Gastroesophageal sphincter (tissue), 4 donors: Measurements from ENCODE around the gene HCFC1. TPM values are rescaled to one million over a fixed set of nuclear protein-coding genes. Genes with fewer than 3 reads are reported as not detected.
A peak's percentile ranks its signal among the peaks of the same experiment; 100 is the strongest.

Experiments
- ATAC-seq: fragments of 150-250 bp; one replicate; pipeline ENCODE4 v1.9.1; 2016; ENCODE audit warnings: mild to moderate bottlenecking, moderate library complexity
- H3K27ac ChIP-seq, 4 donors: fragments of 200-600 bp; sonication (generic) in 3 of 4; 1 replicate in 3 of 4; 2 replicates in 1 of 4; pipeline ENCODE4 v1.5.1; 2016 to 2019
- H3K27me3 ChIP-seq: fragments of 200-600 bp; sonication (generic); one replicate; pipeline ENCODE4 v1.5.1; 2019
- H3K36me3 ChIP-seq, 2 donors: fragments of 200-600 bp; sonication (generic); one replicate each; pipeline ENCODE4 v1.5.1; 2019; ENCODE audit warnings: control low read depth in 1 of 2
- H3K4me1 ChIP-seq, 3 donors: fragments of 200-600 bp; sonication (generic); 1 replicate in 2 of 3; 2 replicates in 1 of 3; pipeline ENCODE4 v1.5.1; 2016 to 2019; ENCODE audit warnings: control low read depth in 2 of 3
- H3K4me3 ChIP-seq, 2 donors: fragments of 200-600 bp; sonication (generic); one replicate each; pipeline ENCODE4 v1.5.1; 2019; ENCODE audit warnings: mild to moderate bottlenecking in 1 of 2, moderate library complexity in 1 of 2
- H3K9me3 ChIP-seq, 3 donors: fragments of 200-600 bp; sonication (generic); one replicate each; pipeline ENCODE4 v1.5.1; 2017 to 2019; ENCODE audit warnings: control low read depth in 2 of 3
- CTCF ChIP-seq, 4 experiments: fragments of 200-600 bp in 2 of 4; fragments of 450-650 bp in 2 of 4; sonication (generic) in 1 of 4; IDR thresholded peaks; one replicate each; pipeline ENCODE4 v1.5.1; 2017 to 2019; ENCODE audit warnings: antibody characterized with exemption in 4 of 4, mild to moderate bottlenecking in 2 of 4, moderate library complexity in 2 of 4
- EP300 ChIP-seq: sonication (generic); formaldehyde crosslinking; IDR thresholded peaks from one replicate; pipeline ENCODE4 v1.6.1; 2017; ENCODE audit warnings: antibody characterized with exemption, mild to moderate bottlenecking
- POLR2A ChIP-seq, 2 donors: fragments of 450-650 bp; IDR thresholded peaks; one replicate each; pipeline ENCODE4 v1.6.1; 2017; ENCODE audit warnings: antibody characterized with exemption in 2 of 2, mild to moderate bottlenecking in 2 of 2, moderate library complexity in 1 of 2
- POLR2AphosphoS5 ChIP-seq: sonication (generic); formaldehyde crosslinking; IDR thresholded peaks from one replicate; pipeline ENCODE4 v1.6.1; 2017; ENCODE audit warnings: antibody characterized with exemption
- WGBS, 2 donors: methylation state at CpG; one replicate each; pipeline ENCODE4 v1.1.5; 2018; ENCODE audit warnings: low coverage in 1 of 2; 5-methylcytosine and 5-hydroxymethylcytosine counted together
- total RNA-seq, 4 donors: library from RNA; depleted of rRNA; stranded (reverse); fragments of >200 nt; gene quantifications; one replicate each; pipeline ENCODE4 v1.1.0, GENCODE V29; 2016

HCFC1 gene
- total RNA-seq, 4 donors from 2014 or later, result 32.9 to 94.4 (median 43.1) TPM

DNA sequence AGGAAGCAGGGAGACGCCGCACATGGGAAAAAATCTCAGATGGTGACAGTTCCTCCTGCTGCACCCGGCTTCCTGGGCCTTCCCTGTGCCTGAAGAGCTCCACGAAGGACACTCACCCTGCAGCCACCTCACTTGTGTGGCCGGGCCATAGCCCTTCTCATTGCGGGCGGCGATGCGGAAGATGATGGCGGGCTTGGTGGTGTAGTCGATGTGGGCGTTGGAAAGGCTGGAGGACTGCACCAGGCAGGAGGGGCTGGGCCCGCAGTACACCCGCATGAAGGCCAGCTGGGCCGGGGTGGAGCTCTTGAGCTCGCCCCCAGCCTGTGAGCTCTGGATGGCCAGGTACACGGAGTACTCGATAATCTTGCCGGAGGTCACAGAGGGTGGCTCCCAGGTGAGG, 21.5 kb downstream of the HCFC1 start:
- Histone ChIP-seq H3K36me3 (peaks cover 0 to 52% of the 10 kb centered on the region in 2 donors), H3K9me3 (no peaks in the 10 kb centered on the region), H3K27ac (peak overlapping the region in 3 of 4 donors; percentile 86 to 89 (median 87)), H3K4me3 (no peak overlapping the region), H3K4me1 (peaks cover 0 to 83% (median 0%) of the 10 kb centered on the region in 3 donors), H3K27me3 (no peaks in the 10 kb centered on the region)
- TF ChIP-seq EP300, result no peak
- no peak for TF ChIP-seq POLR2AphosphoS5
- no peak for TF ChIP-seq CTCF (IDR thresholded peaks at IDR 0.05)
- ATAC-seq, result no peak
- WGBS, 2 donors, result 90% methylated on average over 2 of the region's 19 CpGs; no CpG with 5 or more reads in 1 of the 2 donors

DNA sequence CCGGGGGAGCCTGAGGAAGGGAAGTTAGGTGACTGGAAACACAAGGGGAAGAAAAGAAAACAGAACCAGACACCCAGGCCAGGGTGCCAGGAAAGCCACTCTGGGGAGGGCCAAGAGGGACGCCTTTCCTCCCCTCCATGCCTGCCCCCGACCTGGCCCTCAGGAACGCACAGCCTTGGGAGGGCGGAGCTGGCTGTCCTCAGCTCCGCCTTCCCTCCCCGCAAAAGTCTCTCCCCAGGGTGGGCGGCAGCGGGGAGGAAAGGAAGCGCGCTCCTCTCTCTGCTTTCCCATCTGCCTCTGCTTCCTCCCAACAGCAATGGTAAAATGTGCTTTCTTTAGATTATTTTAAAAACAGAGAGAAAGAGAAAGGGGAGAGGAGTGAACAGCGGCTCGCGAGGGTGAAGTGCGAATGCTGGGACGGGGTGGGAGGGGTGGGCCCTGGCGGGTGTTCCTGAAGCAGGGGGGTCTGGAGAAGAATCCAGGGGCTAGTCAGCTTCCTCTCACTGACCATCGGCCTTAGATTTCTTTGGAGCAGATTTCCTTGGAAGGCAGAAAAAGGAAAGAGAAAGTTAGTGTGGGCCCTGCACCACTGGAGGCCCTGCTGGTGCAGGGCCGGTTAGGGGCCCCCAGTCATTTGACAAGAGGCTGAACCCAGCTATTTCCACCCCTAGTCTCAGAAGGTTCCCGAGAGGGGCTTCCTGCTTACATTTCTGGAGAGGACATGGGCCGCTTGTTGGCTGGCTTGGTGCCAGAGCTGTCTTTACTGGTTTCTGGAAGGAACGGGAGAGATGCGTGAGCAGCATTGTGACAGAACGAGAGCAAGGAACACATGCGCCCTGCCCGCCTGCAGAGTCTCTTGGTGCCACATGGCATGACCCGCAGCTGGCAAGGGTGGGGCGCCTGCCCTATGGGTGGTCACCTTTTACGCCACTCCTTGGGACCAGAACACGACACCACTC, 22.5 kb downstream of the HCFC1 start:
- Histone ChIP-seq H3K9me3 (no peaks in the 10 kb centered on the region), H3K27me3 (no peaks in the 10 kb centered on the region), H3K36me3 (peaks cover 0 to 43% of the 10 kb centered on the region in 2 donors), H3K27ac (peak overlapping the region; percentile 39 to 89 (median 86)), H3K4me3 (no peak overlapping the region), H3K4me1 (peaks cover 0 to 74% (median 0%) of the 10 kb centered on the region in 3 donors)
- ATAC-seq, result no peak
- 73% methylated on average over 3 of the region's 30 CpGs; no CpG with 5 or more reads in 1 of the 2 donors for WGBS, 2 donors
- TF ChIP-seq POLR2A (IDR thresholded peaks at IDR 0.05) (no peak), EP300 (no peak), POLR2AphosphoS5 (no peak), CTCF (IDR thresholded peaks at IDR 0.05) (no peak)

DNA sequence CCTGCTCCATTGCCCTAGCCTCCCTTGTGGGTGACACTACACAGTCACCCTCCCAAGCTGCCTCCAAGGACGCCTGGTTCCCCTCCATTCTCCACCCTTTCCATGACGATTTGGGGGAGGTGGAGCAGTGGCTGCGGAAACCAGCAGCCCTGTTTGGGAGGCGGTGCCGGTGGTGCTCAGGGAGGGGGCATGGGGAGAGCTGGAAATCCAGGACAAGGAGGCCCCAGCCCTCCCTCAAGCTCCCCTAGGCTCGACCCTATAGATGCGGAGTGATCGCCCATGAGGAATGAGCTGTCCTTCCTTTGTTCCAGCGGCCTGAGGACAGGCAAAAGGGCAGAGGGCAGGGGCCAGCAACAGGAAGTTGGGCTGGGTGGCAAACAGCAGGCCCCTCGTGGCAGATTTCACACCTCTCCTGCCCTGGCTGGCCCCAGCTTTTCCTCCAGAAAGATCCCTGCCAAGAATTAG, 23.6 kb downstream of the HCFC1 start:
- peak; percentile 19 for ATAC-seq
- Histone ChIP-seq H3K4me1 (peaks cover 0 to 69% (median 0%) of the 10 kb centered on the region in 3 donors), H3K27me3 (no peaks in the 10 kb centered on the region), H3K9me3 (no peaks in the 10 kb centered on the region), H3K4me3 (no peak overlapping the region), H3K36me3 (peaks cover 0 to 37% of the 10 kb centered on the region in 2 donors), H3K27ac (peak overlapping the region; percentile 50 to 89 (median 86))
- TF ChIP-seq CTCF (IDR thresholded peaks at IDR 0.05) (no peak), POLR2AphosphoS5 (no peak), EP300 (no peak), POLR2A (IDR thresholded peaks at IDR 0.05) (no peak)
- no CpG with 5 or more reads among the region's 10 CpGs for WGBS, 2 donors

- Histone ChIP-seq H3K36me3 (peaks cover 0 to 31% of the 10 kb centered on the region in 2 donors), H3K4me1 (peaks cover 0 to 61% (median 0%) of the 10 kb centered on the region in 3 donors), H3K27me3 (no peaks in the 10 kb centered on the region), H3K27ac (peak overlapping the region; percentile 50 to 89 (median 86)), H3K4me3 (no peak overlapping the region), H3K9me3 (no peaks in the 10 kb centered on the region)
- 0 to 45% methylated on average over 2 to 10 of the region's 19 CpGs for WGBS, 2 donors
- peak; percentile 77 for ATAC-seq
- TF ChIP-seq CTCF (IDR thresholded peaks at IDR 0.05), result peak in 3 of 4 experiments; percentile 73 to 87 (median 79)
- TF ChIP-seq EP300, result no peak
- TF ChIP-seq POLR2AphosphoS5, result no peak
- TF ChIP-seq POLR2A (IDR thresholded peaks at IDR 0.05), result no peak
Measured at GRCh38 chrX:153947009-153947769, 24.4 kb downstream of the HCFC1 start.
